T-helper 2 cell (primary cell): ENCODE data around the gene EGFR.

Experiments used
- DNase-seq, 5 experiments: peaks; one replicate each; pipeline versions ENCODE4 v3.0.0 to v3.0.0-alpha.2; 2012 to 2022

Gene EGFR

DNA sequence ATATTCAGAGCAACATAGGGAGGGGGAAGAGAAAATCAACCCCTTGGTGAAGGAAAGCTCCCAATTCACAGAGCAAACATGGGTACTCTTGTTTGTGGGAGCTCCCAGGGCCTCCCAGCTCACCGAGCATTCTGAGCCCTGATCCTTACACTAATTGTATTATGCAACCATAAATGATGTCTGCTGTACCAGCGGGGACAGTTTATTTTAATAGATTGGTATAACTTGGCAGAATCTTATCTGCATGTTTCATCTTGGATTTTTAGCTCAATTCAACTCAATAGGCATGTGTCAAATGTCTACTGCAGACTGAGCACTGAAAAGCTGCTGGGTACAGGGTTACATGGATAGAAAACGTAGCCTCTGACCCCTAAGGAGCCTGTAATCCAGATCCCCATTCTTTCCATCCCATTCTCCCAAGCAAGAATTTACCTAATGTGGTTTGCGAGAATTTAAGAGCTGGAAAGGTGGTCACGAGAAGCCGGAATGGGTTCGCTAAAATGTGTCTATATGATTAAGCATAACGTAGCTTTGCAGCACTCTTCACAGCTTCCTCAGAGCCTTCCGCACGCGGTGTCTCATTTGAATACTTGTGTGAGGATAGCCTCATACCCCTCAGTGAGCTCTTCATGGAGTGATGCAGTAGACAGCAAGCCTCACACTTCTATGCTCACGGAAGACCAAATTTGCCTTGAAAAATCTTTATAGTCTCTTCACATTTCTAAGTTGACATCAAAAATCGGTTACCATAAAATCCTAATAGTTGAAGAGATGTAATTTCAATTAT lies 18.3 kb downstream of the EGFR start:
- no peak for DNase-seq

DNA sequence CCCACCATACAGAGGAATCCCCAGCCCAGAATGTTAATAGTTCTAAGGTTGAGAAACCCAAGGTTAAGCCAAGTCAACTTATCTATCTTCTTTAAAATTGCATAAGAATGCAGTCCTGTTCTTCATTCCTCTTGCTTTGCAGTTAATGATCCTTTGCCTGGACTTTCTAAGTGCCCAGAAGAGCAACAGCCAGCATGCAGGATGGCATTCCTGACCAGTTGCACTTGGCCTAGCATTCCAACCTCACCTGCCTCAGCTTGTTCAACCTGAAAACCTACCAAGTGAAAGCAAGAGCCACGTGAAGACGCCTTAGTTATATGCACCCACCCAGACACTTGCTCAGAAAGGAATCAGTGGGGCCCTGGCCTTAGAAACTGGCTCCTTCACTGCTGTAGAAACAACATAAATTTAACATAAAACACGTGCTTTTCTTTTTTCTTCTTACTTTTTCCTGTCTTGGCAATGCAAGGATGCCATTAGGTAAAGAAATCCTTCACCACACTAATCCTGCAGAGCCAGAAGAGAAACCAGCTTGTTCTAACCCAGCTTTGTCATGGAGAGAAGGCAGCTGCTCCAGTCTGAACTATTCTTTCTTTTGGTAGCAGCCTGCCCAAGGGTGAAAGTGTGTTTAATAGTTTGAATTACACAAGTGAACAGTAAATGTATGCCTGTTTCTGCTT lies 25.0 kb downstream of the EGFR start:
- no peak for DNase-seq

DNA sequence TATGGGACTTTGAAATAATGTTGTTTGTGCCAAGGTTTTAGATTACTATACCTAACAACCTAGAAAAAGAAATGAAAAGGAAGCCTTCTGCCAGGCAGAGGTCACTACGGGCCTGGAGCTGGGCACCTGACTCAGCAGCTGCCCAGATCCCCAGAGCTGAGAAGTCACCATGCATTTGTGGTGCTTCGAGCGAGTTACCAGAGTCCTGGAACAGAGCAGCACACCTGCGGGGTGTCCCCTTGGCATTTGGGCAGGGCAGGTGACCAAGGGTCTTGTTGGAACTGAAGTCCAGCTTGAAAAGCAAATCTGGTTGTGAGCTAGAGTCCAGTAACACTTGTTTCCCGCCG lies 25.5 kb downstream of the EGFR start:
- DNase-seq, result no peak

DNA sequence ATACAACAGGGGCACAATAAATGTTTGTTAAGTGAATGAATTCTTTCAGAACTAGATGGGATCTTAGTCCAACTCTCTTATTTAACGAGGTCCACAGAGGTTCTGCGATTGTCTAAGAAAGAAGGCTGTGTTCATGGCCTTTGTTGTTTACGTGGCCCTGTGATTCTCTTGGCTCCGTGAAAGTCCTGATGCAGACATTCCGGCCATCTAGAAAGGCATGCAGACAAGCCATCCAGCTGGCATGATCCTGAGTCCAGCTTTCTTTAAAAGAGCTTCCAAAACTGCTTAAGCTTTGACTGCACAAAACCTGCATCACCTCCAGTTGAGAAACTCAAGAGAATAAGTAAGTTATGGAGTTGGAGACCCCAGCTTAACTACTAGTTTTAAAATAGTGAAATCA lies 26.0 kb downstream of the EGFR start:
- DNase-seq, result no peak

DNA sequence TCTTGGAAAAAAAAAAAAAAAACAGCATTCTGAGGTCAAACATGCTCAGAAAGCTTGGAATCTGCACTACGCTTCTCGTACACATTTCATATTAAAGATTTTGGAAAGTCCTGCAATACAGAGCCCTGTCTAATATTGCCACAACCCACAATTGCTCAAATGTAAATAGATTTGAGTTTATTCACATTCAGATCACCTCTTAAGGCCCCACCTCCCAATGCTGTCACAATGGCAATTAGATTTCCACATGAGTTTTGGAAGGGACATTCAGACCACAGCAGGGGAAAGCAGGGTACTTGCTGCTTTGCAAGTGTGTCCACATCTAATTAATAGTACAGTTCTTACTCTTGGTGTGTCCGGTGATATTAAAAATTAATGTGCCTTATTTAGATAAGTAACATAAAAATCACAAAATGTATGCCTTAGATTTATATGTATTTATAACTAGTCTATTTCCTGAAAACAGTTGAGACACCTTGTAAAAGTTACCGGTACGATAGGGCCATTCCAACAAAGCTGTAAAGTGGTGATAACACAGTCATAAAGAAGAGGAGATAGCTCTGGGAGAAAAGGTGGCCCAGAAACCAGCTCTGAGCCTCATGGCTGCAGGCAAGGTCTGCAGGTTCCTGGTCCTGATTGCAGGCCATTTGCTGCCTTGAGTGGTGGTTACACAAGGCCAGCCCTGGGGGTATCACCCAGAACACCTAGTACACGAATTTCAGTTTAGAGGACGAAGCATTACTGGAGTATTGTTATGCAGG lies 27.9 kb downstream of the EGFR start:
- DNase-seq, result no peak

DNA sequence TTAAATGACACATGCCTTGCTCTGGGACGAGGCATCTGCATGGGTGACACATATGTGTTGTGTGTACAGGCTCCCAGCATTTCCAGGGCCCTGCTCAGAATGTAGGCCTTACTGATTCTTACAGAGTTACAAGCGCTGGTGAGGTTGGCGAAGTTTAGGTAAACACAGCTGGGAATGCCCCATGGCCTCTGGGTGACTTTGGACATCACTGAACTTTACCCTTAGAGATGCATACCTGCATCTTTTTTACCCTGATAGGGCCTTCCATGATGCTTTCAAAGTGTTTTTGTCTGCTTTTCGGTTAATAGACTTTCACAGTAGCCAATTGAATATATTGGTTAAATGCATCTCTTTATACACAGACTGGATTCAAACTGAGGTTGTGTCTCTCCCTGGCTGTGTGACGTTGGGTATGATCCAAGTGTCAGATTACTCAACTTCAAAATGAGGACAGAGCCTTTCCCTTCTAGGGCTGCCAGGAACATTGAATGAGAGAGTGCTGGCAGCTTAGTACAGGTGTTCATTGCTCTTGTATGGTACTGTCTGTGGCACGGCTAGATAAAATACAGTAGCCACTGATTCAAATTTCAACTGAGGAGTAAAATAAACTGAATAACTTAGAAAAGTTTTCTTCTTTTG lies 29.5 kb downstream of the EGFR start:
- DNase-seq, result no peak

DNA sequence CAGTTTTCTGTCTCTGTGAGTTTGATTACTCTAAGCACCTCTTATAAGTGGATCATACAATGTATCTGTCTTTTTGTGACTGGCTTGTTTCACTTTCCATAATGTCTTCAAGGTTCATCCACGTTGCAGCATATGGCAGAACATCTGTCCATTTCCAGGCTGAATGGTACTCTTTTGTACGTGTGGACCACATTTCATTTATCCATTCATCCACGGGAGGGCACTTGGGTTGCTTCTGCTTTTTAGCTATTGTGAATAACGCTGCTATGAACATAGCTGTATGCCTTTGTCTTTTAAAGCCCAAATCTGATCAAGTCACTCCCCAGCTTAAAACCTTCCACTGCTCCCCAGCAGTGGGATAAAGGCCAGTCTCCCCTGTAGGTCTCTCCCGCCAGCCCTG lies 31.5 kb downstream of the EGFR start:
- no peak for DNase-seq

DNA sequence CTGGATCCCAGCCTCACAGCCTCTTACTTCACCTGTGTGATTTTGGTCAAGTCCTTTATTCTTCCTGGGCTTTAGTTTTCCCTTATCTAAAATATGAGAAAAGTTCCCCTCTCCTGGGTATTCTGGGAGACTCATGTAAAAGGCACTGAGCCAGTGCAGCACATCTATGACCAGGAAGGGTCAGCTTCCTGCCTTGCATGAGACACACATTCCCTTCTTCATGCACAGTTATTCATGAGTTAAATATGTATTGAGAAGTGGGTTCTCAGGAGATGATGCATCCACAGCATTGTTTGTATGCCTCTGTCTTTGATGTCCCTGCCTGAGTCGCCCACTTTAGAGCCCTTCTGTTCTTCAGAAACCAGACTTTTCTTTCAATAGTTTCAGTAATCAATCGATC lies 33.3 kb downstream of the EGFR start:
- DNase-seq, result no peak

DNA sequence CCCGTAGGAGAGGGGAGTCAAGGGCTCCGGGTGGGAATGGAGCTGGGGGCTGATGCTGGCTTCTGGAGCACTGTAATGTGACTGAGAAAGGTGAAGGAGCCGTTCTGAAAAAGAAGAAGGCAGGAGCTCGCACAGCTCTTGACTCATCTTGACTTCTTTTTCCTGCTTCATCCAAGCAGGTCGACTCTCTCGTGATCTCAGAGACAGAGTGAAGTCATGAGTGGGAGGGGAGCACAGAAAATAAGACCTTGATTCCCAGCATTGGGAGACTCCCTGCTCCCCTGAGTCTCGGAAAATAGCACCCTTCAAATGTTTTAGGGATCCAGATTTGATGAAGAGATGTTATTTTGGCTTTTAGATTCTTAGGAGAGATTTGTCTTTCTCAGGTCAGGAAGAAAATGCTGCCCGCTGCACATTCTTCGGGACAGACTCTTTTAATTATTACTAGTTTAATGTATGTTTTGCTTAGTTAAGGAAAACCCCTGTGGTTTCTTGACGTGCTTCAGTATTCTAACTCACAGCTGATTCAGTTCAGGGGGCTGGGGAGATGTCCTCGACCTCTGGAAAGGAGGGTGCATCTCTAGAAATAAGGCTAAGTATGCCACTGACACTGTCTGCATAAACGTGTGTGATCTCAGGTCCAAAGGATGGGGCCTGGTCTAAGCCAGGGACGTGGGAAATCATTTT lies 34.1 kb downstream of the EGFR start:
- no peak for DNase-seq

DNA sequence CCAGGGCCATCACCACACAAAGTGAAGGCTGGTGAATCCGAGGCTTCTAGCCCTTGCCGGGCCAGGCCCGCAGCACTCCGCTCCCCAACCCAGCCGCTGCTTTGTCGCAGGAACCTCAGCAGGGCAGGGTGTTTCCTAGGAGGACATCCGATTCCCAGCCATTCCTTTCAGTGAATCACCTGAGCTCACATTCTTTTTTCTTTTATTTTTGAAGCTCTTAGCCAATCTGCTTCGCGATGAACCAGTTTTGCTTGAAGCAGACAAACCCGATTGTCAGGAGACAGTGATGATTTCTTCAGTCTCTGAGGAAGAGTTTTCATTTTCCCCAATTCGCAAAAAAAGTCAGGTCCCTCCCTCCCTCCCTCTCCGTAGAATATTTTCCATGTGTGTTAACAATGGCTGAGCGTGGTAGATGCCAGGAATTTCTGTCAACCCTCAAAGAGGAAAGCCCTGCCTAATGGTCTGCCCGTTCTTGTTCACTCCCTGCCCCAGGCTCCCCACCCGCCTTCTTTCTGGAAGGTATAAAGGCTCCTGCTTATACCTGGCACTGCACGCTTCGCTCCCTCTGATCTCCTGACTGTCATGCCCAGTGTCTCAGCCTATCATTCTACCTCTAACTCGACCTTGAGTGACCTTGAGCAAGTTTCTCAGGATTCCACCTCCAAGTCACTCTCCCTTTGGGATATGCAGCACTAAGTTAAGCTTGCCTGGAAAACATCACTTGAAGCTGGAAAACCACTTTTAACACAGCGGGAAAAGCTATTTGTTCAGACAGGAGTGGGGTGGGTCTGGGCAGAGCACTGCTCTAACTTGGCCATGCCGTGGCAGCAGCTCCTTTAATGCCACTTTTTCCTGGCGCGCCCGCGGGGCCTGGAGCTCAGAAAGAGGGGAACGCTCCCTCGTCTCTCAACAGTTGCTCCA lies 35.1 kb downstream of the EGFR start:
- DNase-seq, result no peak

DNA sequence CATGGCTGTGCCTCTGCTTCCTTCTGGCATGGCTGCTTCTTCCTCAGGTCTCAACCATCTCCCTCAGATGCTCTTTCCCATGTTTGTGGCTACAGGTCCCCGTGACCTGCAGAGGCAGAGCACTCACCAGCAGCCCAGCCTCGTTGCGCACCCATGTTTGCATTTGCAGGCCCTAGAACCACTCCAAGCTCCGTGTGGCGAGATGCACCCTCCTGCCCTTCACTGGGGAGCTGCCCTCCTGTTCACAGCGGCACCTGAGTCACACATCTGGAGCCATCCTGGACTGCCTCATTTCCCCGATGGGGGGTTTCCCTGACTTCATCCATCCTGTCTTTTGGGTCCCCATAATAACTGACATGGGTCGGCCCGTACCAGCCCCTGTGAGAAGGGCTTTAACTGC lies 35.9 kb downstream of the EGFR start:
- DNase-seq, result no peak

DNA sequence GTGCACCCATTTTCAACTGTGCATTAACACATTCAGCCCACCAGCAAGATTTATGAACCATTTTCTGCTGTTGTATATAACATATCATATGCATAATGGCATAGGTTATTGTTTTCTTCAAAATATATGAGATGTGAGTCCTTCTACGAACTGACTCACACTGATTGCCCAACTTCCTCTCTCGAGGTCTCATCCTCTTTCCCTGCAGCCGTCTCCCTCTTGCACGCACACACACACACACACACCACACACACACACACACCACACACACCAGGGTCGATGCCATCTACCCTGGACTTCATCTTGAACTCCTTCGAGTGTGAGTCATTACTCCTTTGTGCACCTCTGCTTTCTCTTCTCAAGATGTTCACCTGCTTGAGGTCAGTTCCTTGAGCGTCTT lies 36.7 kb downstream of the EGFR start:
- no peak for DNase-seq

DNA sequence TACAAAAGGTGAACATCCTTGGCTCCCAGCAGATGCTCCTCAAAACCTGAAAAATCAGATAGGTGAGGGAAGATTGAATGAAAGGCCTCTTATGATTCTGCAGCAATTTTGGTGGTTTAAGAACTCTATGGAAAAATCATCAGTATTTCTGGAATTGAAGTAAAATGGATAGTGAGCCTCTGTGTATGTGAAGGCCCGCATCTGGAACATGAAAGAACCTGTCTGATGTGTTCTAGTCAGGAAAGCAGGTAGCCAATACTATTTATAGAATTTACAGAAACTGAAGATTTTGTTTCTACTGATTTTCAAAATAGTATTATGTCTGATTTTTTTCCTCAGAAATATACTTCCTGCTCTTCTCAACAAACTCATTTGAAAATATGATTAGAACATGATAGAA lies 37.3 kb downstream of the EGFR start:
- DNase-seq, result no peak

DNA sequence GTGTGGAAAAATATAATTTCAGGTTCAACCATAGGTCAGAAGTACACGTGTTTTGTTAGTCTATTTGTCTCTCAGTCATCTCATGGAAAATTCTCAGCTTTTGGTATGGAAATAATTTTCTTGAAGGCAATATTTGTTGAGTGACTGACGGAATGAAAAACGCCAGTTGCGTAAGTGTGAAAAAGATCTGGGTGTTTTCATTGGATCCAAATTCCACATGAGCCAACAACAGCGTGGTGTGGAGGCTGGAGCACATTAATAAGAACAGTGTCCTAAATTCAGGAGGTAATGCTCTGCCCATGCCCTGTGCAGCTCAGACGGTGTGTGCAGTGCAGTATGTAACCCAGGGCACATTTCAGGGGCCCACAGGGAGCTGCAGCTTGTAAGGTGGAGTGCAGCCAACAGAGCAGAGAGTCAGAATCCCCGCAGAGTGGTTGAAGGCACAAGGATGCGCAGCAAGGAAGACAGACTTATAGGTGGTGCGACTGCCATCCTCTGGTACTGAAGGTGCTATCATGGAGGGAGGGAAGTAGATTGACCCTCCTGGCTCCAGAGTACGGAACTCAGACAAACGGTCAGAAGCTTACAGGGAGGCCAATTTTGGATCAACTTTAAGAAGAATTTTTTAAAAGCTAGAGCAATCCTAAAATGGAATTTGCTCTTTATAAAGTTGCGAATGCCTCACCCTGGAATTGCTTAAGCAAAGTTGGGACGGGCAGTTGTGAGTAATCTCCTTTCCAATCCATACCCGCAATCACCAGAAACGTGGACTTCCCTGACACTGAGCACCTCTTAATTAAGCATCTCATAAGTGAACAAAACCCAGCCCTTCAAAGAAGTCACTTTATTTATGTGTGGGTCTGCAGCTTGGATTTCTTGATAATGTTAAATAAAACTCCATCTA lies 38.0 kb downstream of the EGFR start:
- no peak for DNase-seq

DNA sequence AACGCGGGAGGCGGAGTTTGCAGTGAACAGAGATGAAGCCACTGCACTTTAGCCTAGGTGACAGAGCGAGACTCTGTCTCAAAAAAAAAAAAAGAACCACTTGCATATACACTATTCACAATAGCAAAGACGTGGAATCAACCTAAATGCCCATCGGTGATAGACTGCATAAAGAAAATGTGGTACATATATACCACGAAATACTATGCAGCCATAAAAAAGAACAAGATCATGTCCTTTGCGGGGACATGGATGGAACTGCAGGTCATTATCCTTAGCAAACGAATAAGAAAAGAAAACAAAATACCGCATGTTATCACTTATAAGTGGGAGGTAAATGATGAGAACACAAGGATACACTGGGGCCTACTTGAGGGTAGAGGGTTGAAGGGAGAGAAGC lies 39.5 kb downstream of the EGFR start:
- DNase-seq, result no peak

DNA sequence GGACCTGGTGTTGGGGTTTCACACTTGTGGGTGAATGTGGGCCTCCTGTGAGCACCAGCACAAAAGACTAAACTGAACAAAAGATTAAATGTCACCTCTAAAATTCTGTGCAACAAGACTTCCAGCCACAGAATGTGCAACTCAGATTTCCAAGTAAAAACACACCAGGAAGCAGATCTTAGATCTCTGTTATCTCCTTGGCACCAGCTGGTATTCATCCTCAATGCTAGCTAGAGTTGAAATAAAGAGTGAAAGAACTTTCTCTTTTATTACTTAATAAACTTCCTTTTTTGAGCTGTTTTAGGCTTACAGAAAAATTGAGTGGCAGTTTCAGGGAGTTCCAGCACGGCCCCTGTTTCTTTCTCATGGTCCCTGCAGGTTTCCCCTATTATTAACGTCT lies 40.2 kb downstream of the EGFR start:
- no peak for DNase-seq

DNA sequence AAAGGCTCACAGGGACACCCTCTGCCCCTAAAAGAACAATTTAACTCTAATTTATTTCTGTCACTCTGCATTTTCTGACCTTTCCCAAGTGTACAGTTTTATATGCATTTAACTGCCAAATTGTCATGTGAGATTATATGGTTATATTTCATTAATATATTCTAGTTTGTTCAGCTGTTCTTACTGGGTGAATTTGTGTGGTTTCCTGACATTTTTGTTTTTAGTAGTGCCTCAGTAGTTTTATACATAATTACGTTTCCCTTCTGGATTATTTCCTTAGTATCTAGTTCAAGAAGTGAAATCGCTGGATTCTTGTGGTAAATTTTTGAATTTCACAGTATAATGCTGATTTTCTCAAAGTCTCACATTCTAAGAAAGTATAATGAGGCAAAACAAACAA lies 41.3 kb downstream of the EGFR start:
- DNase-seq, result no peak

DNA sequence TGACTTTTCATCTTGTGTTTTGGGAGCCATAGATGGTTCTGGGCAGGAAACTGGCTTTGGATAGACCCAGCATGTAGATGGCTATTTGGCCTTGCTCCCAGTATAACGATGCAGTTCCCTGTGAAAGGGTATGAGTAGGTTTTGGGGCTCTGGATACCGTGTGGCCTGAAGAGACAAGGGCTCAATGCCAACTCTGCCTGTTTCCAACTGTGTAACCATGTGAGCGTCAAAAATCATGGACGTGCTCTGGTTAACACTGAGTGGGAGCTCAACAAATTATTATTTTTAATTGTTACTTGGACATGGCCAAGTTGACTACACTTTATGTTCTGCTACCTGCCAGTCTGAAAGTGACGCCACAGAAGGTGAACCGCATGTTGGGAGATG lies 41.8 kb downstream of the EGFR start:
- DNase-seq, result no peak

DNA sequence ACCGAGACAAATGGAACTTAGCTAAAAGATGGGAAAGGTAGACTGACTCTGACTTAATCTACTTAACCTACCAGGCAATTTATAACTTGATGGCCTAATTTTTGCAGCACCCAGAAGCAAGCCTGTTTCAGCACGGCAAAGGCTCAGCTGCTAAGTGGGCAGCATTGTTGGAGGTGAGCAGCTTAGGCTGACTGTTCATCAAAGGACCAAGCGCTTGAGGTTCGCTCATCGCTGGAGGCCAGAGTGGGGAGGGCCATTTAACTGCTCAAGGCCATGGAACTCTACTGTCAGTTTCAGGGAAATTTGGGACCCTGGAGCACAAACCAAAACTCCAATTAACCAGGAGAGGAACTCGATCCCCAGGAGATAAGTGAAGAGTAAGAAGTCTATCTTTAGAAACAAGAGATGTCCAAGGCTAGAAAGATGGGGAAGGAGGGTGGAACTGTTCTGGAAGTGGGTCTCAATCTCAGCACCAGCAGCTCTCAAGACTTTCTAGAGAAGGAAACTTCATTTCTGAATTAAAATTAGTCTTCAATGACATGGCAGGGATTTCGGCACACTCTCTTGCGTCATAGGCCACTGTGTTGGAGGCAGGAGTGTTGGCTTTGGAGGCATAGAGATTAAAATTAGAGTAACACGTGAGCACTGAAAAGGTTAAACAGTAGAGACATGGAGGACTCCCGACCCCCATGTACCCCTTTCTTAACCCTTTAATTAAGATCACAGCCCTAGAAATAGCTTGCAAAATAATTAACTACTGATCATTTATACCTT lies 43.1 kb downstream of the EGFR start:
- no peak for DNase-seq

DNA sequence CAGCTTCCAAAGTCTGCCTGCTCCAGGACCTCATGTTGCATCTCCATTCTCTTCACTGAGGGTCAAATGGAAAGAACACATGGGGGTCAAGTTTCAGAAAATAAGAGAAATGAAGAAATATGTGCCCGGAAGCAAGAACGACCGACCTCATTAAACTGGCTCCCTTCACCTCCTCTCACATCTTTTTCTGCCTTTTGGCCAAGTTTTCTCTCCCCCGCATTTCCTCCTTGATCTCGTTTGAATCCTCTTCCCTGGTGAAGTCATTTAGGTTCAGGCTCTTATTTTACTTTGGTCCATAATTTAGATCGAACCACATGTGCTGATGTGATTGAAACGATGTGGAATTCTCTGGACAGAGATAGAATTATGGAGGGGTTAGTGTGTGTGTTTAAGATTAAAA lies 44.2 kb downstream of the EGFR start:
- DNase-seq, result no peak
